Head of caudate nucleus (tissue), 42 donors: ENCODE results near the gene LAMA4.

ENCODE experiments used
- DNase-seq, 42 donors: peaks; one replicate each; pipeline versions ENCODE4 v3.0.0 to v3.0.0-alpha.2; 2020 to 2021; ENCODE audit warnings: mixed read lengths in 7 of 42
- intact Hi-C: fragments of 100-400 bp; cut with DNase I; formaldehyde crosslinking; loops from one replicate; pipeline ENCODE4 v1.15.0; 2022

The LAMA4 gene

GRCh38 chr6:112177092-112177491 is 77.3 kb downstream of the LAMA4 start:
- intact Hi-C loops, result loop anchor here (5.0 kb wide), 1 partner anchor 140 kb away; no protein-coding TSS in a partner anchor
- DNase-seq, result no peak

DNA sequence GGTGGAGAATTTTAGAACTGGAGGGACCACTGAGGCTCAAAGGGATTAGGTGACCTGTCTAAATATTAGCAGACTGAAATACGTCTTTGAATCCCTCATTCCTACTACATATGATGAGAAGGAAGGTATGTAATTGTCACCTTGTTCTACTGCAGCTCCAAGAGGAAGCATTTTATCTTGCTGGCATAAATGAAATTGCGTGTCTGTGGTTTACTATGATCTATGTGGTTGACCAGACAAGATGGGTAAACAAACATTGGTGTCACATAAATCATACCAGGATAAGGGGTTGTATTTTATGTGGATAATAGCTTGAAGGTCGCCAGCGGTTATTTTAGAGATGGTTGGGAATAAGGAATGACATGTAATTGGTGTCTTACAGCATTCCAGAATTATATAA is 78.2 kb downstream of the LAMA4 start:
- no peak for DNase-seq
- intact Hi-C loops, result loop anchor here (5.0 kb wide), 1 partner anchor 141 kb away; no protein-coding TSS in a partner anchor

GRCh38 chr6:112173221-112173804 is 81.1 kb downstream of the LAMA4 start:
- intact Hi-C loops, result no loop called here
- no peak for DNase-seq

GRCh38 chr6:112172540-112172939 is 81.8 kb downstream of the LAMA4 start:
- intact Hi-C loops, result no loop called here
- DNase-seq, result no peak

DNA sequence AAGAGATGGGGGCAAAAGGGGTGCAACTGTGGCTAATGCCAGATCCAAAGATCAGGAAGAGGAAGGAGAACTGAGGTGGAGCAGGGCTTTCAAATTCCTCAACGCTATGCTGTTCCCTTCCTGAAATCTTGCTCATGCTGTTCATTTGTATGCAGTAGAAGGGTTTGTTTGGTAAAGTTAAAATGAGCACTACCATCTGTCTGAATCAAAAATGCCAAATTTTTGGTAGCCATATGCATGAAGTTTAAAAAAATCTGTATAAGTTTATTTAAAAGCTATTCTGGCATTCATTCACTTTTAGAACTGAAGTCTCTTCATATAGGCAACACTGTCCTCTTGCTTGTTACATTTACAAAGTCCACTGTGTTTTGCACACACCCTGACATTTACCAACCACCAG is 84.8 kb downstream of the LAMA4 start:
- intact Hi-C loops, result no loop called here
- no peak for DNase-seq

DNA sequence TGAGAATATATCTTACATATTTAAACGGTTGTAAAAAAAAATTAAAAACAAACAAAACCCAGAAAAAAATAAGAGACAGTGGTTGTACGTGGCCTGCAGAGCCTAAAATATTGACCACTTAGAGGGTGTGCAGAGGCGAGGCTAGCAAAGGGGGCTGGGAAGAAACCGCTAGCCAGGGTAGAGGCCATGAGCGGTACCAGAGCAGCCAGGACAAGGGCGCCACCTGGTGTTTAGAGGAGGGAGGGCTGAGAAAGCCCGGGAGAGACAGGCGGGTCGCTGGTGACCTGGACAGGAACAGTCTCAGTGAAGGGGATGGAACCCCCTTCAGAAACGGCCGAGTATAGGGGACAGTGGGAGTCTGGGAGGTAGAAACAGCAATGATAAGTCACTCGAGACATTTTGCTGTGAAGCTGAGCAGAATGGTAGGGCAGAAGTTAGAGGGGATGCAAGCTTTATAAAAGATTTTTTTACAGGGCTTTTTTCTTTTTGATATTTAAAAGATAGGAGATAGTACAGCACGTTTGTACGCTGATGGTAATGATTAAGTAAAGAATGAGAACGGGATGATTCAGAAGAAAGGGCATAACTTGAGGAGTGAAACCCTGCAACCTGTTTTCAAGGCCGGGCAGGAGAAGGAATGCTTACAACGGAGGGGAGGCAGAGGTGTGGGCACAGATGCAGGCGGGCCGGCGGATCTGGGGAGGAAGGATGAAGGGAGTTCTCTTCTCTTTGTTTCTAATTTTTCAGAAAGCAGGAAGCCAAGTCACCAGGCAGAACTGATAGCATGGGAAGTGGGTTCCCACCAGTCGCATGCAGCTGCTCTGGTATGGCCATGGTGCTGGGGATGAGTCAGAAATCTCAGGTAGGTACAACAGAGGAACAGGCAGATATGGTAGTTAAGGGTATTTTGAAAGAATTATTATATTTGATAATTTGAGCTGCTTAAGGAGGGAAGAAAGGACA is 90.8 kb downstream of the LAMA4 start:
- peak; percentile 8 to 85 (median 65) for DNase-seq
- intact Hi-C loops, result no loop called here

DNA sequence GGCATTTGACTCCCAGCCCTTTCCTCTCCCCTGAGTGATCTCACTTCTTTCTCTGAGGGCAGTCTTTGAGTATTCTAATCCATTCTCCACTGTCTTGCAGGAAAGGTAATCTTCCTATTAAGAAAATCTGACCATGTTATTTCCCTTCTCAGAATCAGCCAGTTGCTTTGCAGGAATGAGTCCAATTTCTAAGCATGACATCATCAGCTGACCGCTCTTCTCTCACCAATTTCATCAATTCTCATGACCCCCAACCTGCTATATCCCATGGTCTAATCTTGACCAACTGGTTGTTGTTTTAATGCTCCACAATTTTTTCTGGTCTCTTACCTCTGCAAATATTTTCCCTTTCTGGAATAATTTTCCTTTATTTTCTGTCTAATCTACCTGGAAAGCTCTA is 93.6 kb downstream of the LAMA4 start:
- DNase-seq, result no peak
- intact Hi-C loops, result no loop called here

DNA sequence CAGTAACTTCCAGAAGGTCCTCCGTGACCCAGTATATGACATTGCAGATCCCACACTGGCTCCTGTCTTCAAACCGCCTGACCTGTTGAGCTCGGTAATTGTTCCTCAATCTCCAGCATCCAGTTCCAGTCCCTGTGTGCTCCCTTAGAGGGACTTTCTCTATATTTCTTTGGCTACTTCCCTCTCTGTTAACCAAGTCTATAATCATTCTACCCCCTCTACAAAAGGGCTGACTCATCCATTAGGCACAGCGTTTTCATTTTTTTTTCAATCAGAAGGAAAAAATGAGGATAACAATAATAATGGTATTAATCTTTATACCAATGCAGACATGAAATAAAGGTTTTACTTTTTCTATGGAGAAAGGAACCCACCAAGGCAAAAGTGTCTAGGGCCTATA is 97.7 kb downstream of the LAMA4 start:
- intact Hi-C loops, result no loop called here
- DNase-seq, result no peak

- no peak for DNase-seq
- intact Hi-C loops, result no loop called here
Observed at GRCh38 chr6:112155886-112156285, 98.5 kb downstream of the LAMA4 start.

DNA sequence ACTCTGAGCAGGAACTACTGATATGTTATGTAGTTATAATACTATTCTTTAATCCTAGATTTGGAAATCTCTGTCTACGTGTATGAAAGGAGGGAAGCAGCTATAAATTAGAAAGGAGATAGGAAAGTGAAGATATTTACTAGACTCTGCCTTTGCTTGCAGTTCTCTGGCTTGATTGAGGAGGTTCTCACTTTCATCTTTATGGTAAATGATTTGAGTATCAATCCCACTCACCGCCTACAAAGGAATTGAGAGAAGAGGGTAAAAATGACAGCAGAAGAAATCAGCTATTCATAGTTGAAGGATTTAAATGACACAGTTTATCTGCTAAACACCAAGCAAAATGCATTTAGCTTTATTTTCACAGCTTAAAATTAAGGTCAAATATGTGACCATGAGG is 99.7 kb downstream of the LAMA4 start:
- intact Hi-C loops, result no loop called here
- no peak for DNase-seq

- no peak for DNase-seq
- intact Hi-C loops, result no loop called here
Observed at GRCh38 chr6:112153926-112154607, 100.3 kb downstream of the LAMA4 start.

DNA sequence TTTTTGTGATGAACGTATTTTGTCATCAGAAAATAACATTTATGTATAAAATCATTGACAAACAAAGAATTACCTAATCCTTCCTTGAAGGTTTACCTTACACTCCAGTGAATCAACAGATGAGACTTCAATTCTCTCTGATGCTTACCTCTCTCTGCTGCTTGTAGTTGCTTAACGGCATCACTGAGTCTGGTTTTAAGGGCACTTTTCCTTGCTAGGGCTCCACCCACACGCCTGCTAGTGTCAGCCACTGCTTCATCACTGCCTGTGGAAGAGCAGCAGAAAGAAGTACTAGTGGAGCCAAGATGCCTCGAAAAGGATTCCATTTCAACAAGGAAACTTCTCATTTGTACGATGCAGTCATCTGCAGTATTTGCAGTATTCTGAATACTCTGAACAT is 104.0 kb downstream of the LAMA4 start:
- no peak for DNase-seq
- intact Hi-C loops, result no loop called here

DNA sequence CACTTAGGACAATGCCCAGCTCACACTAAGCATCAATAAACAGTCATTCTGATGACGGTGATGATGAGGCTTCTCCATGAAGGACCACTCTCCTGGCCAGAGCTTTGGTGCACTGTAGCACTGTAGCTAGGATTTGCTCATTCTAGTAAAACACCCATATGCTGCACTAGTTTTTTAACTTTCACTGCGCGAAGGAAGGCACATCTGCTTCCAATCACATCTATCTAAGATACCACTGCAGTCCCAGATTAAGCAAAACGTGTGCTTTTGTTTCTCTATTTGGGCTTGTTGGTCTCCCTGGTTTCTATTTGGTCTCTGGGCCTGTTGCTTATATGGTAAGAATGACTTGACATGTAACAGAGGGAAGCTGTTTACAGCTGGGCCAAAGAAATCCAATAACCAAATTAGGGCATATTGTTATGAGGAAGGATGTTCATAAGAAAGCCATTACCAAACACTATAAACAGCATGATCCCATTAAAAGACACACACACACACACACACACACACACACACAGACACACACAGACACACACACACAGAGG is 104.6 kb downstream of the LAMA4 start:
- no peak for DNase-seq
- intact Hi-C loops, result no loop called here

DNA sequence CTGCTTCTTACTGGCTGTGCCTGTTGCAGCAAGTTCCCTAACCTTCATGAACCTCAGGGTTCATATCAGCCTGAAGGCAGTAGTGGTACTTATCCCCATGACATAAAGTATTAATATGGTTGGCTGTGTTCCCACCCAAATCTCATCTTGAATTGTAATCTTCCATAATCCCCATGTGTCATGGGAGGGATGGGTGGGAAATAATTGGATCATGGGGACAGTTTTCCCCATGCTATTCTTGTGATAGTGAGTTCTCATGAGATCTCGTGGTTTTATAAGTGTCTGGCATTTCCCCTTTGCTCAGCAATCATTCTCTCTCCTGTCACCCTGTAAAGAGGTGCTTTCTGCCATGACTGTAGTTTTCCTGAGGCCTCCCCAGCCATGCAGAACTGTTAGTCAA is 105.1 kb downstream of the LAMA4 start:
- intact Hi-C loops, result no loop called here
- no peak for DNase-seq

- DNase-seq, result no peak
- intact Hi-C loops, result no loop called here
Observed at GRCh38 chr6:112148103-112148502, 106.3 kb downstream of the LAMA4 start.

- intact Hi-C loops, result no loop called here
- no peak for DNase-seq
Observed at GRCh38 chr6:112145080-112145573, 109.2 kb downstream of the LAMA4 start.

- intact Hi-C loops, result no loop called here
- DNase-seq, result no peak
Observed at GRCh38 chr6:112144145-112144926, 110.0 kb downstream of the LAMA4 start.

GRCh38 chr6:112141707-112142106 is 112.7 kb downstream of the LAMA4 start:
- intact Hi-C loops, result no loop called here
- no peak for DNase-seq

- no peak for DNase-seq
- intact Hi-C loops, result no loop called here
Observed at GRCh38 chr6:112139052-112139451, 115.3 kb downstream of the LAMA4 start.
